Measurements from ENCODE around the gene ATP12A. TPM values are rescaled to one million over a fixed set of nuclear protein-coding genes. Genes with fewer than 3 reads are reported as not detected.

Gene ATP12A
- total RNA-seq, 1 experiment from 2014 or later, result not detected

DNA sequence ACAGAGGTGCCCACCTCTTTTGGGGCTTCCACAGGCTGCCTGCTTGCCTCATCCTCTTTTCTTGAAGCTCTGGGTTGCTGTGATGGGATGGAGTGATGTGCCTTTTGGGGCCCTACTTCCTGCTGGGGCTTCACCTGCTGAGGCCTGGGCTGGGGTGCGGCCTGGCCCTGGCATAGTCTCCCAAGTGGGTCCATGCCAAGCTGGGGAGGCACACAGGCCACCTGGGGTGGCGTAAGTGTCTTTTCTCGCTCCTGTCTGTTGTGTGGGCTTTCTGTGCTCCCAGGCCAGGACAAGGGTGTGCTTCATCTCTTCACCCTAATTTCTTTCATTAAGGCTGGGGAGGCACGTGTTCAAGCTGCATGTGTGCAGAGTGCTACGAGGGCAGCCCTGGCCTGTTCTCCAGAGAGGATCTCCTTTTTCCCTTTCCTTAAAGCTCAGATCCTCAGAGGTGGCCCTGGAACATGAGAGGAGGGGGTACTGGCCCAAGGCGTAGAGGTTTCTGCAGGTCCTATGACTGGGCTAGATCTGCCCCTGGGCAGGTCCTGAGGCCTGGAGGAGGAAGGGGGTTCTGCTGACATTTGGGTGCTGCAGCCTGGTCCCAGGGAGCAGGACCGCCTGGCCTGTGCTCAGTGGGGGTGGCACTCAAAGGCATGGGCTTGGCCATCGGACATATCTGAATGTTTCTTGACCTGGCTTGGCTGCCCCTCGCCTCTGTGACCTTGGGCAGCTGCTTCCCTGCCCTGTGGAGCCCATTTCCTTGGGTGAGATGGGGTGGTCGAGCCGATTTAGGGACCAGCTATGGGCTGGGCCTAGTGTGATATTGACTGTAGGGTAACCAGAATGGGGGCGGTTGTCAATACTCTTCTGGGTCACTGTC, 60.0 kb downstream of the ATP12A start:
- no peaks in the 10 kb centered on the region for H3K9me3 ChIP-seq (ENCODE audit: control insufficient read depth, insufficient read depth, low read depth, low read length)
- no peaks in the 10 kb centered on the region for H3K27me3 ChIP-seq (ENCODE audit: control insufficient read depth, insufficient read depth, low read length)
- ChIA-PET CTCF (interaction anchor here (0.6 kb wide), 1 partner anchor 13 kb away, joined by 8 read pairs; no protein-coding TSS in a partner anchor), POLR2A (no interaction called here)
- no peak for DNase-seq (ENCODE audit: low read depth, low spot score)
- no peak overlapping the region for H3K4me3 ChIP-seq (ENCODE audit: low read depth in 2 of 2, low read length in 2 of 2)
- no peaks in the 10 kb centered on the region for H3K4me1 ChIP-seq (ENCODE audit: control insufficient read depth, insufficient read depth, low read length)
- TF ChIP-seq REST (IDR thresholded peaks at IDR 0.05; ENCODE audit: insufficient read depth in 1 of 2, low read depth in 2 of 2, low read length in 1 of 2) (no peak), CTCF (IDR thresholded peaks at IDR 0.05) (no peak), TCF7L2 (IDR thresholded peaks at IDR 0.05; ENCODE audit: low read depth, low read length) (no peak), SIN3A (IDR thresholded peaks at IDR 0.05; ENCODE audit: borderline replicate concordance, insufficient read depth, low read depth, low read length) (no peak), POLR2AphosphoS5 (IDR thresholded peaks at IDR 0.05; ENCODE audit: low read depth, low read length) (no peak)
- H3K36me3 ChIP-seq (ENCODE audit: control insufficient read depth, insufficient read depth, low read length), result no peaks in the 10 kb centered on the region
- intact Hi-C loops (cut with micrococcal nuclease; ENCODE audit: unreplicated experiment) (no loop called here), in situ Hi-C loops (cut with HindIII; ENCODE audit: low pct_unique_long_range_greater_than_20kb, low sequenced_read_pairs) (no loop called here)
- no peak for ATAC-seq
- H3K27ac ChIP-seq (ENCODE audit: low read length), result no peak overlapping the region
- BruUV-seq (replicated peaks), result no TSS peak

- ATAC-seq, result peak; percentile 31; the same call in 1 of the 2 replicates
- DNase-seq (ENCODE audit: low read depth, low spot score), result no peak
Observed at GRCh38 chr13:24741016-24741662, 60.9 kb downstream of the ATP12A start.

More at GRCh38 chr13:24741016-24741662, 60.9 kb downstream of the ATP12A start:
- Histone ChIP-seq H3K4me3 (ENCODE audit: low read depth in 2 of 2, low read length in 2 of 2) (no peak overlapping the region), H3K4me1 (ENCODE audit: control insufficient read depth, insufficient read depth, low read length) (no peaks in the 10 kb centered on the region), H3K27me3 (ENCODE audit: control insufficient read depth, insufficient read depth, low read length) (no peaks in the 10 kb centered on the region), H3K9me3 (ENCODE audit: control insufficient read depth, insufficient read depth, low read depth, low read length) (no peaks in the 10 kb centered on the region), H3K27ac (ENCODE audit: low read length) (no peak overlapping the region), H3K36me3 (ENCODE audit: control insufficient read depth, insufficient read depth, low read length) (no peaks in the 10 kb centered on the region)
- intact Hi-C loops (cut with micrococcal nuclease; ENCODE audit: unreplicated experiment), result no loop called here
- CTCF ChIA-PET, result interaction anchor here (0.6 kb wide), 1 partner anchor 14 kb away, joined by 8 read pairs; no protein-coding TSS in a partner anchor
- TF ChIP-seq REST (IDR thresholded peaks at IDR 0.05; ENCODE audit: insufficient read depth in 1 of 2, low read depth in 2 of 2, low read length in 1 of 2) (no peak), TCF7L2 (IDR thresholded peaks at IDR 0.05; ENCODE audit: low read depth, low read length) (no peak), CTCF (IDR thresholded peaks at IDR 0.05) (peak; percentile 45)
- in situ Hi-C loops (cut with HindIII; ENCODE audit: low pct_unique_long_range_greater_than_20kb, low sequenced_read_pairs), result no loop called here
- POLR2A ChIA-PET, result no interaction called here
- no TSS peak for BruUV-seq (replicated peaks)
